Measurements from ENCODE around the gene RAB13.

The RAB13 gene

DNA sequence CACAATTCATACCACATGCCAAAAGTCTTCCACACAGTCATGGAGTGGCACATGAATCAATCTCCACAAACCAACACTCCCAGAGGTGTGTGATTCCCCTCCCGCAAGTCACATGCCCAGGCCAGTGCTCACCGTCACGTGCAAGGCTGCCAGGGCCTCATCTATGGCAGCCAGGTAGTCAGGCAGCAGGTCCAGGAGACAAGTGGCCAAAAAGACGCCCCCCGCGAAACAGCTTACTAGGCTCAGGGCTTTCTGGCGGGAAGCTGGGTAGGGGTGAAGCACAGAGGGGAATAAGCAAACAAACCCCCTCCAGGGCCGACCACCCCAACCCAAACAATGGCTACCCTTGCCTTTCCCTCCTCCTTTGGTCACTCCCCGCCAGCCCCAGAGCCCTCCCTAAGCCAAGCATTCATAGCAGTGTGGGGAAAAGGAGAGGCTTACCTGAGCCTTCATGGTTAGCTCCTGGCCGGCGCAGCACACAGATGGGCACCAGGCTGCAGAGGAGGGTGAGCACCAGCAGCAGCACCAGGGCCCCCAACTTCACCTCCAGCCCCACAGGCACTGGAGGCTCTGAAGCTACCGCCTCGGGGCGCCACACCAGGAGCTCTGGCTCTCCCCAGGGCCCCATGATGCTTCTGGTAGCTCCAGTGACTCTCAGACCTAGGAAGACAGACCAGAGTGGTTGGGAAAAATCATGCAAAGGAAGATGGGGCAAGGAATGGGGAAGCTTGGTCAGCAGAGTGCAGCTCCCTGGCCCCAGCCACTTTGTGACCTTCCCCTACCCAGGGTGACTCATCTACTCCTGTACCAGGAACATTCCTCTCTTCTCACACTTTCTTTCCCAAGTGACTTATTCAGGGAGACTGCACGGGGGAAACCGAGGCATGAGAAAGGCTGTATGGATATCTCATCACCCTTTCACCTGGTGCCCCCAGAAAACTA is 23.8 kb downstream of the RAB13 start:
- H2AFZ ChIP-seq (ENCODE audit: low read depth, low read length, severe bottlenecking): no peak overlapping the region
- no peaks in the 10 kb centered on the region for H3K36me3 ChIP-seq (ENCODE audit: low read length)
- TF ChIP-seq EZH2phosphoT487 (conservative IDR thresholded peaks at IDR 0.05; ENCODE audit: low read length): no peak
- no peak for TF ChIP-seq CTCF (IDR thresholded peaks at IDR 0.05; ENCODE audit: insufficient read depth, low read length, poor library complexity, severe bottlenecking)
- H3K9ac ChIP-seq (ENCODE audit: low read length): peak overlapping the region; percentile 73
- no peaks in the 10 kb centered on the region for H4K20me1 ChIP-seq (ENCODE audit: low read depth, low read length)
- peak overlapping the region; percentile 60 for H3K4me3 ChIP-seq (ENCODE audit: insufficient read depth, low read length, poor library complexity, severe bottlenecking)
- H3K79me2 ChIP-seq (ENCODE audit: insufficient read depth, low read length): peaks cover 40% of the 10 kb centered on the region
- H3K9me2 ChIP-seq (replicated peaks; ENCODE audit: insufficient read depth, low read length): no peaks in the 10 kb centered on the region
- peaks cover 39% of the 10 kb centered on the region for H3F3A ChIP-seq (ENCODE audit: insufficient read depth)
- no peaks in the 10 kb centered on the region for H3K27me3 ChIP-seq (ENCODE audit: low read length)
- peak overlapping the region; percentile 57 for H3K27ac ChIP-seq (ENCODE audit: low read depth, low read length)
- peak overlapping the region; percentile 85 for H3K4me2 ChIP-seq (ENCODE audit: low read depth, low read length, poor library complexity, severe bottlenecking)
- no peaks in the 10 kb centered on the region for H3K9me3 ChIP-seq (ENCODE audit: insufficient read depth, low read length)

GRCh38 chr1:153961421-153961820 is 24.7 kb downstream of the RAB13 start:
- Histone ChIP-seq H3K27me3 (ENCODE audit: low read length) (no peaks in the 10 kb centered on the region), H3F3A (ENCODE audit: insufficient read depth) (peaks cover 31% of the 10 kb centered on the region), H4K20me1 (ENCODE audit: low read depth, low read length) (no peaks in the 10 kb centered on the region)

GRCh38 chr1:153960206-153960605 is 25.9 kb downstream of the RAB13 start:
- H3K4me3 ChIP-seq (ENCODE audit: insufficient read depth, low read length, poor library complexity, severe bottlenecking): no peak overlapping the region
- H3F3A ChIP-seq (ENCODE audit: insufficient read depth): peaks cover 25% of the 10 kb centered on the region
- no peak overlapping the region for H3K27ac ChIP-seq (ENCODE audit: low read depth, low read length)
- no peak overlapping the region for H3K9ac ChIP-seq (ENCODE audit: low read length)
- H4K20me1 ChIP-seq (ENCODE audit: low read depth, low read length): no peaks in the 10 kb centered on the region
- no peaks in the 10 kb centered on the region for H3K9me3 ChIP-seq (ENCODE audit: insufficient read depth, low read length)
- H3K9me2 ChIP-seq (replicated peaks; ENCODE audit: insufficient read depth, low read length): no peaks in the 10 kb centered on the region
- H3K79me2 ChIP-seq (ENCODE audit: insufficient read depth, low read length): peaks cover 55% of the 10 kb centered on the region
- H3K4me2 ChIP-seq (ENCODE audit: low read depth, low read length, poor library complexity, severe bottlenecking): no peak overlapping the region
- no peak overlapping the region for H2AFZ ChIP-seq (ENCODE audit: low read depth, low read length, severe bottlenecking)
- TF ChIP-seq EZH2phosphoT487 (conservative IDR thresholded peaks at IDR 0.05; ENCODE audit: low read length) (no peak), CTCF (IDR thresholded peaks at IDR 0.05; ENCODE audit: insufficient read depth, low read length, poor library complexity, severe bottlenecking) (no peak)
- no peaks in the 10 kb centered on the region for H3K36me3 ChIP-seq (ENCODE audit: low read length)
- H3K27me3 ChIP-seq (ENCODE audit: low read length): no peaks in the 10 kb centered on the region

More at GRCh38 chr1:153961421-153961820, 24.7 kb downstream of the RAB13 start:
- no peaks in the 10 kb centered on the region for H3K9me3 ChIP-seq (ENCODE audit: insufficient read depth, low read length)
- H3K27ac ChIP-seq (ENCODE audit: low read depth, low read length): peak overlapping the region; percentile 57
- no peaks in the 10 kb centered on the region for H3K9me2 ChIP-seq (replicated peaks; ENCODE audit: insufficient read depth, low read length)
- peak overlapping the region; percentile 60 for H3K4me3 ChIP-seq (ENCODE audit: insufficient read depth, low read length, poor library complexity, severe bottlenecking)
- peak overlapping the region; percentile 73 for H3K9ac ChIP-seq (ENCODE audit: low read length)
- peak overlapping the region; percentile 85 for H3K4me2 ChIP-seq (ENCODE audit: low read depth, low read length, poor library complexity, severe bottlenecking)
- no peaks in the 10 kb centered on the region for H3K36me3 ChIP-seq (ENCODE audit: low read length)
- no peak for TF ChIP-seq CTCF (IDR thresholded peaks at IDR 0.05; ENCODE audit: insufficient read depth, low read length, poor library complexity, severe bottlenecking)
- TF ChIP-seq EZH2phosphoT487 (conservative IDR thresholded peaks at IDR 0.05; ENCODE audit: low read length): no peak
- no peak overlapping the region for H2AFZ ChIP-seq (ENCODE audit: low read depth, low read length, severe bottlenecking)
- H3K79me2 ChIP-seq (ENCODE audit: insufficient read depth, low read length): peaks cover 44% of the 10 kb centered on the region
